NT2/D1 (cell line): ENCODE measurements around the gene ATIC.

ENCODE experiments used
- SUZ12 ChIP-seq: IDR thresholded peaks from 2 replicates; pipeline ENCODE4 v1.6.1; 2011; ENCODE audit not compliant: insufficient read length, insufficient read depth; ENCODE audit errors: extremely low read depth
- YY1 ChIP-seq: IDR thresholded peaks from 2 replicates; pipeline ENCODE4 v1.6.1; 2011; ENCODE audit not compliant: insufficient read length, insufficient read depth

- TF ChIP-seq SUZ12 (no peak), YY1 (no peak)
Measured at GRCh38 chr2:215365184-215365658, 53.4 kb downstream of the ATIC start.
